Sciatic nerve (tissue), 2 donors: ENCODE data around the gene TRABD2B. TPM values are rescaled to one million over a fixed set of nuclear protein-coding genes. Genes with fewer than 3 reads are reported as not detected.

Source experiments
- ATAC-seq: fragments of 200-7000 bp; cut with Tn5 transposase; one replicate; pipeline ENCODE4 v1.9.1; 2020; ENCODE audit warnings: mild to moderate bottlenecking, moderate library complexity
- DNase-seq: peaks from one replicate; pipeline ENCODE4 v3.0.0-alpha.2; 2020; ENCODE audit warnings: low spot score
- intact Hi-C: fragments of 100-400 bp; cut with DNase I; formaldehyde crosslinking; loops from one replicate; pipeline ENCODE4 v1.14.2; 2022
- total RNA-seq: library from RNA; stranded (reverse); fragmentation: NEBNext Ultra II Directional; extraction: Animal tissue kit (Norgen Biotek cat#: 25700); gene quantifications from one replicate; pipeline ENCODE4 v1.2.1, GENCODE V29; 2021
- donor health status: DM: no; HTN: no; CAD: no.
- donor health status: DM: no; HTN: no; CAD: no.

TRABD2B gene
- total RNA-seq, 1 donor from 2014 or later = 5.0 TPM

DNA sequence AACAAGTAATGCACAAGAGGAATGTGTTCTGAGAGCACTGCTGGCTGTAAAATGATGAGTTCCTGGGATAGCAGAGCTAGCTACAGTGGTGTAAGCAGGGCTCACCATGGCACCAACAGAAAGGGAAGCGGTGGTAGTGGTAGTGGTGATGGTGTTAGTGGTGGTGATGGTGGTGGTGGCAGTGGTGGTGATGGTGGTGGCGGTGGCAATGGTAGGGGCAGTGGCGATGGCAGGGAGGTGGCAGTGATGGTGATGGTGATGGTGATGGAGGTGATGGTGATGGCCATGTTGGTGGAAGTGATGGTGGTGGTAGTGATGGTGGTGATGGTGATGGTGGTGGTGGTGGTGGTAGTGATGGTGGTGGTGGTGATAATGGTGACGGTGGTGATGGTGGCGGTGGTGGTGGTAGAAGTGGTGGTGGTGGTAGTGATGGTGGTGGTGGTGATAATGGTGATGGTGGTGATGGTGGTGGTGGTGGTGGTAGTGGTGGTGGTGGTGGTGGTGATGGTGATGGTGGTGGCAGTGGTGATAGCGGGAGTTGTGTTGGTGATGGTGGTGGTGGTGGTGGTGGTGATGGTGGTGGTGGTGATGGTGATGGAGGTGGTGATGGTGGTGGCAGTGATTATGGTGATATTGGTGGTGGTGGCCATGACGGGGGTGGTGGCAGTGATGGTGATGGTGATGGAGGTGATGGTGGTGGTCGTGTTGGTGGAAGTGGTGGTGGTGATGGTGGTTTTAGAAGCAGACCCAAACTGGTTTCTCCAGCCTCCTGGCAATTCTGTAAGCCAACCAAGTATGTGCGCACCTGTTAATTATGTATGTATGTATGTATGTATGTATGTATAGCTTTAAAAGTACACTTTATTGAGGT is 254.1 kb downstream of the TRABD2B start:
- no peak for DNase-seq
- intact Hi-C loops = no loop called here
- ATAC-seq = no peak

DNA sequence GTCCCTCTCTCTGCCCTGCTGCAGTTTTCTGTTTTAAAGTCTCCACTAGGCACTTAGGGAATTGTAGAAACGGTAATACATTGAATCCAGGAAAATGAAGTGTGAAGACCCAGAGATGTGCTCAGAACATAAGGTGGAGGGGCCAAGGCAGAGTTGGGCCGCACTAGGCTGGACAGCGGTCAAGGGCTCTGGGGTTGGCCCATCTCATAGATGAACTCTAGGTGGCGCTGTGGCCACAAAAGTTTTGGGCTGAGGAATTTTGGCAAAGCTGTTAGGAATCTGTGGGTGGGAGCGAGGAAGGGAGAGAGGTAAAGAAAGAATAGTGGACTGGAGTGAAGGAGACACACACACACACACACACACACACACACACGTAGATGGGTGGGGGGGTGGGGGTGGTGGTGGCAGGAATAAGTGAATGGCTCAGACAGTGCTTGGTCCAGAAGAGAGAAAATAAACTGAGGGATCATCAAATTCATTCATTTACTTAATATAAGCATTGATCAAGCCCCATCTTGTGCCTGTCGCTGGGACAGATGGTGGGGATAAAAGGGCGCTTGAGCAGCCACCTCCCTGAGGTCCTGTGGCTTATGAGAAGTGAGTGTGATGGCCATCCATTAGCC is 258.5 kb downstream of the TRABD2B start:
- intact Hi-C loops = no loop called here
- peak; percentile 82 for DNase-seq
- peak; percentile 90 for ATAC-seq

DNA sequence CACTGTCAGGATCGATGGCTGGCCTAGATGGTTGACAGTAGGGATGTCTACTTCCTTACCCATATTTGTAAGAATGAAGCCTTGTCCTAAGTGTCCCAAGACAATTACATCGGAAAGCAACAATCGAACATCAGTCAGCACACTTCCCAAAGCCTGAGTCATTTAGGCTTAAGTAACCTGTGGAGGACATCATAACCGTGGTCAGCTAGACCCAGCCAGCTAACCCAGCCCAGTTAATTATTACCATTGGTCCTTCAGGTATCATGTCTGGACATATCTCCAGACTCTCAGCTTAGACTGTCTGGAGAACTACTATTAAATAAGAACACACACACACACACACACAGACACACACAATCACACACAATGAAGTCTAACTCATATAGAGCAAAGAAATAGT is 264.7 kb downstream of the TRABD2B start:
- no peak for DNase-seq
- ATAC-seq = no peak
- intact Hi-C loops = no loop called here

DNA sequence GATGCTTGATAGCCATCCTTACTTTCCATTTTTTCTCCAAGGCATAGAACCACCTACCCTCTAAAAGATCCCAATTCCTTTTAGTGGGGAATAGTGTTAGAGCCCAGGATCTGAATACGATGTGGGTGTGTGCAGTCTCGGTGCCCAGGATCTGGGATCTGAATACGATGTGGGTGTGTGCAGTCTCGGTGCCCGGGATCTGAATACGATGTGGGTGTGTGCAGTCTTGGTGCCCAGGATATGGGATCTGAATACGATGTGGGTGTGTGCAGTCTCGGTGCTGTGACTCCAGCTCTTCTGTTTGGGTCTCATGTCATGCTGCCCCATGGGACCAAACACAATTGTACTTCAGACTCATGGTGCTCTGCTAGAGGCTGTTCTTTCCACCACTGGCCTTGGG is 265.5 kb downstream of the TRABD2B start:
- ATAC-seq (no peak), DNase-seq (no peak)
- intact Hi-C loops = no loop called here

DNA sequence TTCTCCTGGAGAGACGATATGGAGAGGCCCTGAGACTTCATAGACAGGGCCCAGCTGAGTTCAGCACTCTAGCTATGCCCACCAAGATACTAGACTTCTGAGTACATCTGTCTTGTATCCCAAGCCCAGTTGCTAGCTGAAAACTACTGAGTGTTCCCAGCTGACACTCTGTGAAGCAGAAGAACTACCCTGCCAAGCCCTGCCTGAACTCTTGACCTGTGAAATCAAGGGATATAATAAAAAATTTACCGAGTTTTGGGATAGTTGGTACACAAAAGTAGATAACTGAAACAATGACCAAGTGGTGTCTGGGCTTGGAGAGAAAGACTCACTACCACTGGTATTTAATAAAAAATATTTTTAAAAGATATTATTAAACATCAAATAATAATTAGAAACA is 267.5 kb downstream of the TRABD2B start:
- no peak for ATAC-seq

DNA sequence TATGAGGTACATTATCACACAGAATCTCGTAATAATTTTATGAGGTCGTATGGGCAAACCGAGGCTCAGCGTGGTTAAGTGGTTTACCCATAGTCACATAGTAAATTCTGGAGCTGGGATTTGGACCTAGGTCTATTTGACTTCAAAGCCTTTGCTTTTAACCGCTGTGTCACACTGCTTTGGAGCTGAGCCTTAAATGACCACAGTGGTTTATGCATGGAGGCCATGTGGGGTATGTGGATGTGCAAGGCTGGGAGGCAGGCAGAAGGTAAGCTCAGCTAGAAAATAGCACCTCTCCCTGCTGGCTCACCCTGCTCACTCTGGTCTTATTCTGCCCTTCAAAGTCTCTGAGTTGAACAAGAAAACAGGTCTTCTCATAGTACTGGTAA is 269.5 kb downstream of the TRABD2B start:
- DNase-seq (no peak), ATAC-seq (no peak)
- intact Hi-C loops = loop anchor here (10.0 kb wide), 1 partner anchor 543 kb away; no protein-coding TSS in a partner anchor

More for the DNA sequence above, 267.5 kb downstream of the TRABD2B start:
- intact Hi-C loops = loop anchor here (10.0 kb wide), 1 partner anchor 545 kb away; no protein-coding TSS in a partner anchor
- no peak for DNase-seq

DNA sequence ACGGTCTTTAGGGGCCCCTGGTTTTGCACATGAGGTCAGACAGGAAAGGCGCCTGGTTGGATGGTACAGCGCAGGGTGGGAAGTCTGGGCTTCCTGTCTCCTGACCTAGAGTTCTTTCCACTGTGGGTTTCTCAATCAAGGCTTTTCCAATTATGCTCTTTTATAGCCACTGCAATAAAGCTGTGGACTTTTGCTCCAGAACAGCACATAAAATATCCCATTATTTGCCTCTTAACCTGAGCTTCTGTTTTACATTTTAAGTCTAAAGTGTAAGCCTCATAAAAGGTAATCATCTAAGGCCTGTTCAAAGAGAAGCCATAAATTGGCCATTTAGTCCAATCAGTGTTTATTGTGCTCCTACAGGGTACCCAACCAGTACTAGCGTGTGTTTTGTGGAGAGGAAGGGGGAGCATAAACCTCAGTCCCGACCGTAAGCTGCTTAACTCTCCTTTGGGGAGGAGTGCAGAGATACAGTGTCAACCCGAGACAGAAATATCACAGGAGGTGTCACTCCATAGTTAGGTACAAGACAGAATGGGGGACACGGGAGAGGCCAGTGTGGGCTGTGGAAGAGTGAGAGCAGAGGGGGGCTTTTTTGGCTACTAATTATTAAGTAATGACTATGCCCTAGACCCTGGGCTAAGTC is 270.0 kb downstream of the TRABD2B start:
- intact Hi-C loops = loop anchor here (10.0 kb wide), 1 partner anchor 542 kb away; no protein-coding TSS in a partner anchor
- no peak for ATAC-seq
- no peak for DNase-seq

DNA sequence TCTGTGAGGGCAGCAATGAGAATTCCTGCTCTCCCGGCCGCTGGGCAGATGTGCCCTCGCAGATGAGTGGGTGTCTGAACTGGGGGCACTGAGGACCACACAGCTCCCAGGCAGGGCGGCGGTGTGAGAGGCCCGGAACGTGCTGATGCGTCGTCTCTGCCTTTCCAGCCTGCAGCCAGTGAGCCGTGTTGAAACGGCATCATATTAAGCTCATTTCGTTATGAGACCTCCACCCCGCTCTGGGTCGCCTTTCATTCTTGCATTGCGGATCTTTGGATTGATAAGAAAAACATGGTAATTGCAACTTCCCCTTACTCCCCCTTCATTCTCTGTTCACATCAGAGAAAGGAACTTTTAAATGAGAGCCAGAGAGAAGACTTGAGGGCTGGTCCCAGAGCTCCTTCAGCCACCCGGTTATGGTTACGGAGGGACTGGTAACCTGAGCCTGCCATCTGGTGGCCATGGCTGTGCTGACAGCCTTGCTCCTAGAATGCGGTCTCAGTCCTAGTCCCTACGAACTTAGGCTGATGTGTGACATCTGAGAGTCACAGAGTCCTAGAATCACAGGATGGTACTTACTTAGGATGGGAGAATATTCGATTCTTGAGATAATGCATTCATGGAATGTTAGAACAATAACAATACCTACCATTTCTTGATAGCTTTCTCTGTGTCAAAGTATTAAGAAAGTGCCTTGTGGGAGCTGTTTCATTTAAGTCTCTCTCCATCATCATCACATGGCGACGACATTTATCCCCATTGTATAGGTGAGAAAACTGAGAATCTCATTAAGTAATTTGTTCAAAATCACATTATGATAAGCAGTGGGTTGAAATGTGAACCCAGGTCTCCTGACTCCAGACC is 271.0 kb downstream of the TRABD2B start:
- peak; percentile 93 for ATAC-seq
- DNase-seq = peak; percentile 91
- intact Hi-C loops = loop anchor here (10.0 kb wide), 1 partner anchor 541 kb away; no protein-coding TSS in a partner anchor

DNA sequence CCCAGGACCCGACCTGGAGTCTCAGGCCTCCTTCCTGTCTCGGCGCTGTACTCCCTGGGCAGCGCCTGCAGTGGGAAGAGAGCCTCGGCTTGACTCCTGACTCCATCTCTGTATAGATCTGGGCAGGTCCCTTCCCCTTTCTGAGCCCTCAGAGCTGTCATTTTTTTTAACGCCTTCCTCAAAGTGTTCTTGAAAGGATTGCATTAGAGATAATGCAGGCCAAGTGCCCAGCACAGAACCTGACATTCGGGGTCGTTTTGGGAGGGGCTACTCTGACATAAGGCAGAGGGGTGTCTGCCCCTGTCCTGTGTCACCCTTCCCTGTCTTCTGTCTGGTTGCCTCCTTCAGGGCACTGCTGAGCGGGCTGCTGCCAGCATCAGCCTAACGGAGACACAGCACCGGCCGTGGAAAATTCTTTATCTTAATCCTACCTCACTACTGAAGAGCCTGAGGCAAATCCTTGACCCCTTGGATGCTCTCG is 271.6 kb downstream of the TRABD2B start:
- DNase-seq (no peak), ATAC-seq (peak; percentile 41)
- intact Hi-C loops = loop anchor here (10.0 kb wide), 1 partner anchor 541 kb away; no protein-coding TSS in a partner anchor

DNA sequence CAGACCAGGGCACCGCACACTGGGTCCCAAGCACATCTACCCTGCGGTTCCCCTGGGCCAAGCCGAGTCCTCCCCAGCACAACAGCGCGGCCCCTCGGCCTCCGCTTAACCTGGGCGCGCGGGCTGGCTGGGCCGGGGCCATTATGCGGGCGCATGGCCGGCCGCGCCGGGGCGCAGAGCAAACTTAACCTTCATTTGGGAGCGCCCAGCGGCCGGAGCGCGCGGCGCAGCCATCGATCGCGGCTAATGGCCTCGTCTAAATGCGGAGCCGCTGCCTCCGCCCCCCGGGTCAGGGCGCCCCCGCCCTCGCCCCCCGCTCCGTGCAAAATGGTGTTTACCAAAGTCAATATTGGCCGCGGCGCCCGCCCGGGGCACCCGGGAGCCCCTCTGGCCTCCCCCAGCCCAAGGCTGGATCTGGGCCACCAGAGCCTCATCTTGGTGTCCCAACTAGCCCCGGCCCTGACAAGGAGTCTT is 272.1 kb downstream of the TRABD2B start:
- ATAC-seq (peak; percentile 47), DNase-seq (no peak)
- intact Hi-C loops = loop anchor here (10.0 kb wide), 1 partner anchor 540 kb away; no protein-coding TSS in a partner anchor

DNA sequence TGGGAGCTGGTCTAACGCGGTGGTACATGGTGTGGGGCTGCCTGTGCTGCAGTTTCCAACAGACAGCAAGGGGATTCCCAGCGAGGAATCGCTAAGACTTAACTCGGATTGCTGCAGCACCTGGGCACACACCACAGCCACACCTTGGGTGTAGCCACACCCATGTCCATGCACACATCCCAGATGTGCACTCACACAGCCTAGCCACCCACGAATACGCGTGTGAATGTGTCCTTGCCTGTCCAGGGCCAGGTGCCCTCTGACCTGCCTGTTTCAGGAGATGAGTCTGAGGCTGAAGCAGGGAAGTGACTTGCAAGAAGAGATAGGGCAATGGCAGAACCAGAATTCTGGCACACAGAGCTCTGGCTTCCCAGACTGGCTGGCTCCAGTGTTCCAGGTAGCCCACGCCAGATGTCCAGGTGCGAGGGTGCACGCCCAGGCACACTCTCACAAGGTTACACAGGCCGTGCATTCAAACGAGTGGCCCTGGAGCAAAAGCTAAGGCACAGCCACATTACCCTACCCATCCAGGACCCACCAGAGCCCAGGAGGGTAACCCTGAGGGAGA is 272.7 kb downstream of the TRABD2B start:
- DNase-seq (no peak), ATAC-seq (no peak)
- intact Hi-C loops = loop anchor here (10.0 kb wide), 1 partner anchor 540 kb away; no protein-coding TSS in a partner anchor

DNA sequence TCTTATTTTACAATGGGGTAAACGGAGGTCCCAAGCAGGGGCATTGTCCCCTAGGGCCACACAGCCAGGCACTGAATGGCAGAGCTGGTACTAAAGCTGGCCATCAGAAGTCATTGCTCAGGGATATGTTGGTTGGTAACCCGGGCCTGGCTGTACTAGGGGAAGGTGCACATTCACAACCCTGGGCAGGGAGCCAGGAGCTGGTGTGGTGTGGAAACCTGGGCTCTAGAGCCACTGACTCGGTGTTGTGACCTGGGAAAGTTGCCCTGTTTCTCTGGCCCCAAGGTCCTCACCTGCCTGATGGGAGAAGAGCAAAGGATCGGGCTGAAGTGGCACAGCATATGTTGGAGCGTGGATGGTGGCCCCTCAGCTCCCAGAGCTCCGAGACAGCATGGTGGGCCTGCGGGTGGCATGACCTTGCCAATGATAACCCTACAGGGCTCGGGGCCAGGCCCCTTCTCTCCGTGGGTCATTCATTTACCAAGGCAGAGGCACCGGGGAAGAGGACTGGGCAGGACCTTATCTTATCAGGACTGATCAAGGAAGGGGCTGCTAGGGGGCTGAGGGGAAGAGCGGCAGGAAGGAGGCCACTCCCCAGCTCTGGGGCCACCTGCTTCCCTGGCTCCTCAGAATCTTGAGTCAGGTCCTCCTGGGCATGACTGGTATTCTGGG is 274.1 kb downstream of the TRABD2B start:
- DNase-seq = no peak
- intact Hi-C loops = loop anchor here (10.0 kb wide), 1 partner anchor 538 kb away; no protein-coding TSS in a partner anchor

DNA sequence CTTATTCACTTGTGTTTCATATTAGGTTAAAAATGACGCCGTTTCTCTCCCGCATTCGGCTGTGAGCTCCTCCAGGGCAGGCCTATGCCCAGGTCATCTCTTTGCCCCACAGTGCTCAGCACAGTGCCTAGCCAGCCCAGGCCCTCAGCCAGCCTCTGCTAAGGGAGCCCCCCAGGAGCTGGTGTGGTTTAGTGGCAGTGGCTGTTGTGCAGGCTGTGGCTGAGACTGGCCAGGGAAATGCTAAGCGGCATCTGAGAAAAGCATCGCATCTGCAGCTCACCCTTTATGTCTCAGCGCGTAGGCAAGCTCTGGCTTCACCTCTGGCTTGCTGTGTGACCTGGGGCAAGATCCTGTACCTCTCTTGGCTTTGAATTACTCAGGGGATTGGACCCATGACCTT is 275.1 kb downstream of the TRABD2B start:
- ATAC-seq (no peak), DNase-seq (no peak)
- intact Hi-C loops = loop anchor here (10.0 kb wide), 1 partner anchor 537 kb away; no protein-coding TSS in a partner anchor

More for the DNA sequence above, 274.1 kb downstream of the TRABD2B start:
- ATAC-seq = no peak

DNA sequence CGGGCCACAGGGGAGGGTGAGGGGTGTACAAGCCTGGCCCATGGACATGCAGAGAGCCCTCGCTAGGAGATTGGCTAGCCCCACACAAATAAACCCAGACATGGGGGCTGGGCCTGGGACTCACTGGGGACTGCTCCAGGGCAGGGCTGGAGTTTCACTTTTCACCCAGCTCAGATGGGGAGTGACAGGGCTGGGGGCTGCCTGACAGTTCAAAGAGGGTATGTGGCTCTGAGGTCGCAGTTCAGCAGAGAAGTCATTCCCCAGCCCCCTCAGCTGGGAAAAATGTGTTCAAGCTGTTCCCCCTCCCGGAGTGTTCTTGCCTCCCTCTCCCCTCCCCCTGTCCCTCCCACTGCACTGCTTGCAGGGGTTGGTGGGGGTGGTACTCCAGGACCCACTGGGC is 277.1 kb downstream of the TRABD2B start:
- ATAC-seq = no peak
- intact Hi-C loops = loop anchor here (10.0 kb wide), 1 partner anchor 535 kb away; no protein-coding TSS in a partner anchor

DNA sequence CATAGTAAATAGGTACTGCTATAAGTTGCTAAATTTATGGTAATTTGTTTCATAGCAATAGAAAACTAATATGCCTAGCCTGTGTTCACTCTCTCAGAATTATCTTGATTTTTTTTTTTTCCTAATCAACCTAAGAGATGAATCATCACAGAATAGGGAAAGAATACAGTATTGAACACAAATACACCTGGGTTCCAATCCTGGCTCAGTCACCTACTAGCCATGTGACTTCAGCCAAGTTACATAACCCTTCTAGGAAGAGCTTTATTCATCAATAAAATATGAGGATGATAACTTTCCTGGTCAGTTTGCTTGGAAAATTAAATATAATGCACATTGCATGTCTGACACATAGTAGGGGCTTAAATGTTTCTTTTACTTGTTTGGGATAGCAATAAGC is 279.8 kb downstream of the TRABD2B start:
- no peak for DNase-seq
- intact Hi-C loops = no loop called here
- ATAC-seq = no peak

More for the DNA sequence above, 277.1 kb downstream of the TRABD2B start:
- no peak for DNase-seq

DNA sequence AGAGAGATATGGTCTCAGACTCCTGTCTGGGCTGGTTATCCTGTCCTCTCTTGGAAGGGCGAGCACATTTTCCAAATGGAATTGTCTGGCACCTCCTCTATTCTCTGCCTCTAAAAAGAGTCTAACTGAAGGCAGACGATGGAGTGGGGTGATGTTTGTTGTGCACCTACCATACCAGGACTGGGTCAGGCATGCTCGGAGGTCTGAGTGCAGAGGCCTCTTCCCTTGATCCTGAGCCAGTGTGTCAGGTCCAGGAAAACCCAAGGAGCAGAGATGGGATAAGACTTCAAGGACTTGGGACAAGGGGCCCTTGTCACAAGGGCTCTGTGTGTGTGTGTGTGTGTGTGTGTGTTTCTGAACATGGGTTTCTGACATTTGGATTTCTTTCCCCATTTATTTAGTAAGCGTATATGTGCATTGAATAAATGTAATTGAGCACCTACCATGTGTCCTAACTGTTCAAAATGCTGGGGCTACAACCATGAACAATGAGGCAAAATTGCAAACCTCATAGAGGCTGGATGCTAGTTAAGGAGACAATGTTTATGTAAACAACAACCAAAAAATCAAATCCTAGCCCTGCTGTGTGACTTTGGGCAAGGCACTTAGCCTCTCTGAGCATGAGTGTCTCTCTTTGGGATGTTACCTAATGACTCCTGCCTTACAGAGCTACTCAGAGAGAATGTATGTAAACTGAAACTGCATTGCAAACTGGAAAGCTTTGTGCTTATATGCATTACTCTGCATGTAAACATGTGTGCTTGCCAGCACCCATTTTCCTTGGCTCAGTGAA is 283.0 kb downstream of the TRABD2B start:
- intact Hi-C loops = no loop called here
- no peak for DNase-seq

More for the DNA sequence above, 283.0 kb downstream of the TRABD2B start:
- ATAC-seq = no peak
